Activated gamma-delta T cell (primary cell): ENCODE results near the gene FER.

ENCODE experiments used
- DNase-seq: peaks from one replicate; lab custom pipeline; 2025; lab: John Stamatoyannopoulos, UW

FER gene

DNA sequence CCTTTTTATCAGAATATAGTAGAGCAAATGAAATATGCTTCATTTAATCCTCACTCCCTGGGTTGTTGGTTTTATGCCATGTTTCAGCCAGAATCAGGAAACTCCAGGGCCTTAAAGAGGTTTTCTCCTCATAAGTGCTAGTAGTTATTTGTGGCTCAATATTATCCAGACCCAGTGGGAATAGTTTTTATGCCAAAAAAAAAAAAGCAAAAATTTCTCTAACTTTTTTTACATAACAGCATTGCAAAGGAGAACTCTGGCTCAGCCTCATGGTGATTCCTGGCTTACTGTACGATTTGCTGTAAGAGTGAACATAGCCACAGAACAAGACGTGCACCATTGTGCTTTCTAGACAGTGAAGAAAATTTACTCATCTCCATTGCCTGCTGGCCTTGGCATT is 429.5 kb downstream of the FER start:
- DNase-seq = no peak

DNA sequence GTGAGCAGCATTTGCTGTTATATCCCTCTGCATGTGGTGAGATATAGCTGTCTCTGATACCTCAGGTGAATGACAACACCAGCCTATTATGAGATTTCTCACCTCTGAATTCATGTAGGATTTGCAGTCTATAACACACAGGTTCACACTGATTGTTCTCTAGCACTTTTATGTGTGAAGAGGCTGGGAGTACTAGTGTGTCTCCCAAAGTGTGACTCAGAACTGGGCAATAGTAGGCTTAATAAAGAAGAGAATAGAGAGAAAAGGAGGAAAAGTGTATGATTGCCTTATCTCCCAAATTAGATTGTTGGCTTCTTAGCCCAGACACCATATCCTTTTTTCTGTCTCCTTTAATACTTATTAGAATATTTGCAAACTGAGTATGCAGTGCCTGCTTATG is 430.1 kb downstream of the FER start:
- DNase-seq = no peak

DNA sequence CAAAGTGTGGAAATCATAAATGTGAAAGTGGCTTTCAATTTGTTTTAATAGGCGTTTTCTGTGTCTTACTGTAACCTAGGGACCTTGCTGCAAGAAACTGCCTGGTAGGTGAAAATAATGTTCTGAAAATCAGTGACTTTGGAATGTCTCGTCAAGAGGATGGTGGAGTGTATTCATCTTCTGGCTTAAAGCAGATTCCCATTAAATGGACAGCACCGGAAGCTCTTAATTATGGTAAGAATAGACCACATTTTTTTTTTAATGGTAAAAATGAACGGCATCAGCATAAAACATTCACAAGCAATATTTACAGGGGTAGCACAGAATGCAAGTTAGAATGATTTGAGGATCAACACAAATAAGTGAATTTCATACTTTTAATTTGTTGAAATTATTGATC is 433.0 kb downstream of the FER start:
- no peak for DNase-seq

DNA sequence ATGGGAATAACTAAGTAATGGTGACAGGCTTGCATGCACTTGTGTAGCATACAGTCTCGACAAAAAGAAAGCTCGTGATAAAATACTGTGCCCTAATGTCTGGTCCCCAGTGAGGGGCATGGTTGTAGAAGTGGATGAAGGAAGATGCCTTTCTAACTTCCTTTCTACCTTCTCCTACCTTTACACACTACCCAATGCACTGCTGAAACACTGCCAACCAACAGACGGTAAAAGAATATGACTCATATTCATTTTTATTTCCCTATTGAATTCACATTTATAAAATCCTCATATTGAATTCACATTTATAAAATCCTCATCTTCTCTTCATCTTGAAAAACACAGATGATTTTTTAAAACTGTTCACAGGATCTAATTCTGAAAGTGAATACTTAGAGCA is 439.1 kb downstream of the FER start:
- no peak for DNase-seq

DNA sequence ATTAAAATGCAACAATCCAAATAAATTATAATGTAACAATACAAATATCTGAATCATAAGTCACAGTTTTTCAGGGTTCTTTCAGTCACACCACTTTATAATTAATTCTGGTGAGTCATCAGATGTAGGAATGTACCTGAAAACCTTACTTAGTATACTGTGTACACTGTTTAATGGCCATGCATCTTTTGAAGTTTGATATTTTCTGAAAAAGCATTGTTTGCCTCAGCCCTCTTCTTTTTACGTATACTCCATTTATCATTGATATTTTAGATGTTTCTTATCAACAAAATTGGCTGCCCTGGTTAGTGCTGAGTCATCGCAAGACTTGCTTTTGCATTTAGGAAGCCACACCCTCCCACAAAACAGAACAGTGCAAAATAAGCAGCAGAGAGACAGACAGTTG is 443.5 kb downstream of the FER start:
- DNase-seq = no peak

DNA sequence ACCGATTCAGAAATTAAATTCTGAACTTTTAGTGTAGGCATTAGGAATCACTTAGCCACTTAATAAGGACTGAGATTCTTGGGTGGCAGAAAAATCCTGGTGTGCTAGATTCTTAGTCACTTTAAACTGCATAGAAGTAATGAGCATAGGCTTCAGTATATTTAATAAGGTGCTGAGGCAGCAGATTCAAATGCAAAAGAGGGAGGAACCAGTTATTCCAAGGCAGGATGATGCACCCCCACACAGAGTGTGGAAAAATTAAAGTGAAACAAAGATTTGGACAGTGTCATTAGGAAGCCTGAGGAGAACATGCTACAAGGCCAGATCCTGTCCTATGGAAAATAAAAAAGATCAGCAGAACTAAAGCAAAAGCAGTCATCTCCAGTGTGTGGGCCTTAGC is 444.3 kb downstream of the FER start:
- no peak for DNase-seq

DNA sequence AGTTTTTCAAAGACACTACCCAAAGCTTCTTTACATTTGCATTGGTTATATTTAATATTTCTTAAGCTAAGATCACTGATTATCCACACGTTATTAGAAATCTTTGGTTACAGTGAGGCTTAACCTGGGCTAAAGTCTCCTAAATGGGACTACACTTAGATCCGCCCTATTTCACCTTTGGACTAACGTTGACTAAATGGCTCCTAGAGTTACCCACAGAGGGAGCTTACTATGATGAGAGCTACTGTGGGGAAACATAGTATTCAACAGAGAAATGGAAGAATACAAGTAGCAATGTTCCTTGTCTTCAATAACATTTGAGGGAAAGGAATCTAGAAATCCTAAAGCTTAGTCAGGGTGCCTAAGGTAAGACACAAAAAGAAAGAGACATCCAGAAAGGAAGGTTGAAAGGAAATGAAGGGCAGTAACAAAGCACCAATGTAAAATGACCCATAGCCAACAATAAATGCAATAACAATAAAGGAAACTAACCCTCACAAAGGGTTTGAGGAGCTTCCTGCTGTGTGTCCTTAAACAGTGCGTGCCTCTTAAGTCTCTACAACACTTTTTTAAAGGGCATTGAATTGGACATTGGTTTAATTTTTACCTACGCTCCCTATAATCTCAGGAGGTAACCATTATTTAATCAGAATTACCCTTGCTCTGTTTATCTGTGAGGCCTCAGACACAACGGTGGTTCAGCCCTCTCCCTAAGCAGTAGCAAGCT is 445.0 kb downstream of the FER start:
- DNase-seq = no peak

DNA sequence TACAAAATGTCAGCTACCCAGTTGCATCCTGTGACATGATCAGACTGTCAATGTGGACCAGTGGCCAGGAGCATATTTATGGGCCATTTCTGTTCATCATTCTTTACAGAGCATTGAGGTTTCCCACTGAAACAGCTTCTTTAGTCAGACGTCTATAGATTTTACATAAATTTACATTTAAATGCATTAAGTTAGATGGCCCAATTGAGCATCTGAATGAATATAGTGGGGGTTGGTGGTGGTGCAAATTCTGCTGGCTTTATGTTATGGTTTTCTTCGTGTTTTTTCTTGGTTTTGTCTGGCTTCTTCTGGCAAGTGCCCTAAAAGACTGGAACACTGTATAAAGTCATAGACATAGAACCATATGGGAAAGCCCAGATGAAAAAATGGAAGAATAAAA is 448.0 kb downstream of the FER start:
- DNase-seq = no peak

DNA sequence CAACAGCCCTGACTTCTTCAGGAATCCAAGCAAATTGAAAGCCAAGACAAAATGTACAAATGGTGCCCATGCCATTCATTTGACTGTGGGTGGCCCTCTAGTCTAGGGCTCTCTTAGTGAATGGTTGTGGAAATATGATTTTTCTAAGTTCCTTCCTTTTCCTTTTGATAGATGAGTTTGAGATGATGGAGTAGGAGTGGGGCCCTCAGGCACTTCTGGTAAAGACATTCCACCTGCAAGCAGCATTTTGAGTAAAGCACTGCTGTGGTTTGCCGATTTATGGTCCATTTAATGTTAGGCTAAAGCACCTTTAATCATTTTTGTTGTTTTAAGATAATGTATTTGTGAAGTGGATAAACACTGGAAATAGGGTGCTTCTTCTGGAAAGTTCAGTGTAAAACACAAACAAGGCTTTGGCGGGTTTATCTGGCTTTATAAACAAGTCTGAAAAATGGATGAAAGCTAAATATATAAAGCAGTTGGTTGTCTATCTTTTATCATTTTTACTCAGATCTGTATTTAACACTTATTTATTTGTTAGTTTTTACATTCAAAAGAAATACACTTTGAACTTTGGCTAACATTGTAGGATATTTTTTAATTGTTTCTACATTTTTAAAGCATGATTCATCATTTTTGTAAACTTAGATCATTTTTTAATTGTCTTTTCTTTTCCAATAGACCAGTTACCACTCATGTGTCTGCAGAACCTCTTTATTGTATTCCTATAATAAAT is 448.6 kb downstream of the FER start:
- DNase-seq = no peak

DNA sequence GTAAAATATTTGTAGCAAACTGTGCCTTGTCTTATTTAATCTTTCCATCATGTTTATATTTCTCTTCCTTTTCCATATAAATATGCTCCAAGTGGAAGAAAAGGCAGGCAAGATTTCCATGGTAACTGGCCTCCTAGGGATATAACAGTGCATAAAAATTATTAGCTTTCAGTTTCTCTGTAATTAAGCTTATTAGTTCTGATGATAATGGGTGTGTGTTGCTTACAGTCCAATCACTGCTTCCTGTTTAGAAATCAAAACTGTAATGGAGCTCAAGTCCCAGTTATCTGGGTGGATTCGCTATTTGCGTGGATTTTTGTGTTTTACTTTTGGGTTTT is 449.1 kb downstream of the FER start:
- DNase-seq = no peak

DNA sequence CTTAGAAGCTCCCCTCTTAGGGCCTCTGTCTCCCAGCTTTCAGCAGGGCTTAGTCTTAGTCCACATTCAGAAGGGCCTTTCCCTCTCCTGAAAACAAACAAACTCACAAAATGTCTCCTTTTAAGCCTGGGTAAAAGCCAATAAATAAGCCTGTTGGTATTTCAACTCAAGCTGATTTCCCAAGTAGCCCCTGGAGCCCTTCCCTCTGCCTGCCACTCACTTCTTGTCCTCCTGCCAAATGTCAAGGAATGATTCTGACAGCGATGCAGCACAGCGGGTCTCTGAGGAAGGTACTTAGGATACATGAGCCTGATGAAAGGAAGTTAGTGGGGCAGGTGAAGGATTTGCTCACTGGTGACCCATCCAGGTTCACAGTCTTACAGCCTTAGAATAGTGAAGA is 451.6 kb downstream of the FER start:
- no peak for DNase-seq

DNA sequence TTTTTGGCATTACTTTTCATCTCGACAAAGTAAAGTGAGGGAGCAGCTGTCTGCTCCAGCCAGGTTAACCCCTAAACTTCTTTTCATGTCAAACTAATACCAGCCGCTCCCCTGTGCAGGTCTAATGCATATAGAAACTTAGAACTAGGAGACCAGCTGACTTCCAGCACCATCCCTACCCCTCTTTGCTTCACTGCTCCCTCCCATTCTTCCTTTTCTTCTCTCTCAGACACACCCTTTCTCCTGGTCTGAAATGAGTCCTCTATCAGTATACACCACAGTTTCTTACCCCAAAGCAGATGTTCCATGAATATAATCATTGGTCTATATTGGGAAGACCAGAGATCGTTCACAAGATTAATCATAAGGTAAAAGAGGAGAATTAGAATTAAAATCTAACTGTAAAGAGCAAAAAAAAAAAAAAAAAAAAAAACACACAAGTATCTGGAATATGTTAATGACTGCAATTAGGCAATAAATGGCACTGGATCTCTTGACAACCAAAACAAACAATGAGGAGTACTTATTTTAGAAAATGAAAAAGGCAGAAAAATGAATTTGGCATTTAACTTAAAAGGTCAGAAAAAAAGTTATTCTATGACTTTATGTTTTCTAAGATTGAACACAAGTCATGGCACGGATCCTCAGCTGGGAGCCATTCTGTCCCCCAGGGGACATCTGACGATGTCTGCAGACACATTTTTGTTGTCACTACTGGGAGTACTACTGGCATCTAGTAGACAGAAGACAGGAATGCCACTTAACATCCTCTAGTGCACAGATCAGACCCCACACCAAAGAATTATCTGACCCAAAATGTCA is 452.3 kb downstream of the FER start:
- no peak for DNase-seq

DNA sequence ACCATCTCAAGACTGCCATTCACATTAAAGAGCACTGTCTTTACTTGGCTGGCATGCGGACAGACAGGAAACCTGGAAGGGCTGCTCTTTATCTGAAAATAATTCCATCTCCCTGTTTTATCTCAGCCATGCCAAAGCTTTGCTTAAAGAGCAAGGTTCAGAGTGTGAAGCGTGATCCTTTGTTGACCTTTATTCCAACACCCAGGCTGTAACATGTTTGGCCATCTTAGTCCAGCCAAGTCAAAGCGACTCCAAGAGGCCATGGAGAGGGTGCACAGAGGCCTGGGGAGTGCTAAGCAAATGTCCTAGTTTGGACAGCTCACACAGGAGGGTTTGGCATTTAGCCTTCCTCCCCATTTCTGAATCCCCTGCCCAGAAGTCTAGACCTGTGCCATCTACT is 467.3 kb downstream of the FER start:
- no peak for DNase-seq

DNA sequence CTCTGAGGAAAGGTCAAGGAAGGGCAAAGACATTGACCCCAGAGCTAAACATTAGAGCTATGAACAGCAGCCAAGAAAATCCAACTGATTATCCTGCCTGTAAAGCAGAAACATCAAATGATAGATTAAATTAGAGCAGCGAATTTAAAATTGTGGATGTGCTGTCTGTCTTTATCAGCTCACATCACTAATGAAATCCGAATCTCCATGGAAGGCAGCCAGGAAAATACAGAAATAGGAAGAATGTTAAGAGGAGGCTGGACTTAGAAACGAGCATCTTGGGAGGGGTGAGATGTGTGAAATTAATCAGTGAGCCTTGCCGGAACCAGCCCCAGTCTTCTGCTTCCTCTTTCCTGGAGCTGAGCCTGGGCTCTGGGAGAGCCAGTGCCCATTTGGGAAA is 471.1 kb downstream of the FER start:
- no peak for DNase-seq

DNA sequence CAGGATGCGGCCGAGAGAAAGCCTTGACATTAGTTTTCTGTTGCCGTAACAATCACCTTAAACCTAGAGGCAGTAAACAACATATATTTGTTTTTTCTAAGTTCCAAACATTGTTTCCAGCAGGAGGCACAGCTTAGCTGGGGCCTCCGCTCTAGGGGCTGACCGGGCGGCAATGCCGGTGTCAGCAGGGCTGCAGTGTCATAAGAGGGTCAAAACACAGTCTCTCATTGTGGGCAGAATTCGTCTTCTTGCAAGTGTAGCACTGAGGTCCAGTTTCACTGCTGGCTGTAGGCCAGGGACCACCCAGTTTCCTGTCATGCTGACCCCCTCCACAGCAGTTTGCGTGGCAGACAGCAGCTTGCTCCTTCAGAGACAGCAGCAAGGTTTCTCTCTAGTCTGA is 475.8 kb downstream of the FER start:
- DNase-seq = no peak

DNA sequence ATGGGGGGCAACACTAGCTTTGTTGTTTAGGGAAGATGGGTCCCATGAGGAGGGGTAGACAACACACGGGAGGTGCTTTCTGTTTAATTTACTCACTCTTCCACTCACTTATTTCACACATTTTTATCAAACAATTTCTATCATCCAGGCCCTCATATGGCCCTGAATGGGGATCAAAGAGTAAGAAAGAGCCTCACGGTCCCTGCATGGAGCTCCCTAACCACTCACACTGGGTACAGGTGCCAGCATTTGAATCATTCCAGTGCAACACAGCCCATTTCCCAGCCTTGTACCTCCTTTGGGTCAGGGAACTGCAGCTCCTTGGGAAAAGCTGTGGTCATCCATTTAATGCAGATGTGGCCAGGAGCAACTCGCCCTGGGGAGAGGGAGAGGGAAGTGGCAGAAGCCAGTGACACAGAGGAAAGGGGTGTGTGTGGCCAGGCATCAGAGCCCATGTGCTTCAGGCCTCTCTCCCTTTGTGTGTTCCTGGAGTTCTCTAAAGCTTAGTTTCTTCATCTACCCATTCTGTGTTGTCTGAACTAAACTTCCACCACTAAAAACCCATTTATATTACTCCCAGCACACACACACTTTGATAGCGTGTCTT is 476.7 kb downstream of the FER start:
- no peak for DNase-seq

DNA sequence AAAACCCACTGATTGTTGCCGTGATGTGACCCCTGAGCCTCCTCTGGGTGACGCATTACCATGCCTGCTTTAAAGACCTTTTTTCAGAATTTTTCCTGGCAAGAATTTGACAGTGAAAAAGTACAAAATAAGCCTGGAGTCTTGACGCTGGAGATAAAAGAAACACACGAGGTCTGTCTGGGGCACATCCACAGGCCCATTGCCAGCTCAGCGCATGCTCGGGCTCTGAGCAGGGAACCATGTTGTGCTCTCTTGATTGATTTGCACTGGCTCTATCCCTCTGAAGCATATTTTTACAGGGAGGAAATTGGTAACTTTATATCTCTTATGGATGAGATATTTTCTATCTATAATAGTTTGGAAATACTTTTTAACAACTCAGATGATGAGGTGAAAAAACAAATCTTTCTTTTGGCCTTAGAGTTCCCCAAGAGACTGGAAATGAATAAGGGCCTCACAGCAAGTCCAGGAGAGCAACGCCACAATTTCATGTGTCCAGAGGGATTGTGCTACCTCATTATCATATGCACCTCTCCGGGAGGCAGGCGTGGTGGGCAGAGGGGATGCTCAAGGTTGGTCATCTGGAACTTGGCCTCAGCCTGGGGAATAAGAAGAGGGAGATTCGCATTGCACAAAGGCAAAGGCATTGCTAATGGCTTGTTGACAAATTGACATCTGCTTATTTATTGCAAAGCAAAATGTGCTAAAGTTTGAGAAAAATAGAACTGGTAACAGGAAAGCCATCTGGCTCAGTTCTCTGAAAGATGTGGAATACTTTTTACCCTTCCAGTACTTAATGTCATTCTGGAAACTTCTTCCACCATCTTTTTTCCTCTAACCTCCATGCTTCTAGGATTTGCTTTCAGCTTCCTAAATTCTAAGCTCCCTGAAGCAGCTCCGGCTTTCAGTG is 478.3 kb downstream of the FER start:
- no peak for DNase-seq

DNA sequence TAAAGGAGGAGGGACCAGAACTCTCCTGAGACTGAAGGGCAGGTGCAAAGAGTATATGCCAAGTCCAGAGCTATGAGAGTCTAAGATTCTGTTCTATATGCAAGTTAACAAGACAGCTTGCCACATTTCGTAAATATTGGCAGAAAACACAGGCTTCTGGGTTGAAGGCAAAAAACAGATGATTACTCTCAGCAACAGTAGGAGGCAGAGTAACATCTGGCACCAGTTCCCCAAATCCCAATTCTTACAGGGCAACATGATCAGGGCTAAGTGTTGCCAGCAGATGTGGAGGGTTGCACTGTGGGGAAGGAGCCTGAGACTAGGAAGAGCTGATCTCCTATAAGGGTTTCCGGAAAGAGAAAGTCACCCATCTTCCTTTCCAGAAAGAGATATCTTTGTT is 482.7 kb downstream of the FER start:
- DNase-seq = no peak

DNA sequence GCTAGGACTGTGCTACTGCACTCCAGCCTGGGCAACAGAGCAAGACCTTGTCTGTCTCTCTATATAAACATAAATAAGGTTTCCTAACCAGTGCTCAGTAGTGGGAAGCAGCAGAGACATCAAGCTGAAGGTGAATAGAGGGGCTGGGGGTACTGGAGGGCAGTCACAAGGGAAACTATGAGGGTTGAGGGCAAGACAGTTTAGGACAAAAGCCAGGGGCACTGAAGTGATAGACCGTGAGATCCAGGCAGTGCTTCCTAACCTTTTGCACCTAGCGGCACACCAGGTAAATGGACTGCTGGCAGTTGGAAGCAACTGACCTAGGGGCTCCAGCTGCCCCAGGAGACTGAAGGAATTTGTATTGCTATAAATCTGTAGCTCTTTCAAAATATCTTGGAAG is 483.6 kb downstream of the FER start:
- DNase-seq = no peak

DNA sequence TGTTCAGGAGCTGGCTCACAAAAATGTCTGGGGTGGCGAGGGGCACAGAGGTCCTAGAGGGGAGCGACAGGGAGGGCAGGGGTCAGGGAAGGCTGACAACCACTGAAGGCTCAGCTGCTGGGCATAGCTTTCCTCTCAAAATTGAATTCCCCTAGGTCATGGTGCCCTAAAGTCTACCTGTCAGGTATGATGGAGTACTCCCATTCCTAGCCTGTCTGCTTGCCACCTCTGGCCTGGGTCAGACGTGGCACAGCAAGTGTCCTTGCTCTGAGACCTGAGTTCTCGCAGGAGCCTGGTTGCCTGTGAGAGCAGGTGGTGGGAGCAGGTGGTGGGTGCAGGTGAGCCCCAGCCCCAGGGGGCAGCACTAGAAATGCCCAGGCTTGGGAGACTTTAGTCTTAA is 486.7 kb downstream of the FER start:
- no peak for DNase-seq

DNA sequence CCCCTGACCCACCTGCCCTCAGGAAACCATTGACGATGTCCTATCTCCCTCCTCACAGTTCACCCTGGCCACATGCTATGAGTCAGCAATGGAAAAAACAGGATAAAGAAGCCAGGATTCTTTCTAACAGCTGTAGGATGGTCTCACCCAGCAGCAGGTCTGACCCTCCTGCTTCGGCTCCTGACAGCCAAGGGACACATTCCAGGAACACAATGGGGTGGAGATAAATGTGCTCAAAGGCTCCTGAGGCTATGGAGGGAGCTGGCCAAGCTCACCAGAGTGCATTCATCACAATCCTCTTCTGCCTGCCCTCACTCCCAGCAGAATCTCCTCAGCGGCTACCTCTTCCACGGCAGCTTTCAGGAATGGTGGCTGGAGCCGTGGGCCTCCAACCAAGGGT is 491.8 kb downstream of the FER start:
- no peak for DNase-seq

DNA sequence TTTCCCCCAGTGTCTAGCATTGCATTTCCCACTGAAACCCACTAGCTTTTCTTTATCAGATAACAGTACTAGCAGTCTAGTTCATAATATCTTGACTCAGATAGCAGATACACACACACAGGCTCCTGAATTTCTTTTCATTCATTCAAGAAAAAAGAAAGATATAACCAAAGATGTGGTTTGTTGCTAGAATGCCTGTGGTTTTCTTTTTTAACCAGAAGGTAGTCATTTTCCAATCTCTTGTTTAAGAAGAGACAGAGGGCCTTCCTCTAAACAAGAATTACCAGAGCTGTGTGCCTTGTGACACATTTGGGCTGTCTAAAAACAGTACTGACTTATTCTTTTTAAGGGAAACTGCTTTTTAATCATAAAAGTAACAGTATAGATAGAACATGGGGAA is 494.8 kb downstream of the FER start:
- no peak for DNase-seq
